ENCODE data around the gene KHDC3L. TPM values are rescaled to one million over a fixed set of nuclear protein-coding genes. Genes with fewer than 3 reads are reported as not detected.

The KHDC3L gene
- total and polyA plus RNA-seq, 10 of the 15 experiments (the other 5 are each of a cell fraction or from before 2014, with no cell fraction given), result not detected

- no peak for TF ChIP-seq NR2C2 (IDR thresholded peaks at IDR 0.05; ENCODE audit: borderline replicate concordance, control insufficient read depth, insufficient read length, low read depth)
- TF ChIP-seq E2F4 (IDR thresholded peaks at IDR 0.05; ENCODE audit: low read depth, low read length), result no peak
Measured at GRCh38 chr6:73372516-73372915, 10.1 kb downstream of the KHDC3L start (continued).

- H4K20me1 ChIP-seq (ENCODE audit: control insufficient read depth, insufficient read depth), result no peaks in the 10 kb centered on the region
- ChIA-PET CTCF (interaction anchor here (0.9 kb wide), 1 partner anchor 13 kb away, joined by 4 read pairs; no protein-coding TSS in a partner anchor), POLR2A (interaction anchor here (0.5 kb wide), 1 partner anchor 97 kb away, joined by 7 read pairs; no protein-coding TSS in a partner anchor), SMC1A (ENCODE audit: uncharacterized antibody, unreplicated experiment) (no interaction called here), RAD21 (ENCODE audit: unreplicated experiment) (interaction anchor here (1.2 kb wide), 1 partner anchor 14 kb away, joined by 4 read pairs; no protein-coding TSS in a partner anchor)
- no peak overlapping the region for H3K4me2 ChIP-seq (ENCODE audit: control insufficient read depth, insufficient read depth)
- BruUV-seq (replicated peaks), result no TSS peak
- TF ChIP-seq SMC3 (IDR thresholded peaks at IDR 0.05; ENCODE audit: borderline replicate concordance, low read length) (no peak), TCF12 (IDR thresholded peaks at IDR 0.05; ENCODE audit: low read depth, low read length) (no peak), HDAC6 (IDR thresholded peaks at IDR 0.05; ENCODE audit: unreplicated experiment) (no peak), BACH1 (IDR thresholded peaks at IDR 0.05; ENCODE audit: borderline replicate concordance) (no peak), ZBTB40 (IDR thresholded peaks at IDR 0.05; ENCODE audit: borderline replicate concordance) (no peak), HDGF (IDR thresholded peaks at IDR 0.05) (no peak), NFXL1 (IDR thresholded peaks at IDR 0.05; ENCODE audit: borderline replicate concordance) (no peak), KDM1A (IDR thresholded peaks at IDR 0.05; ENCODE audit: borderline replicate concordance) (no peak)
- TF ChIP-seq, protein P1, sequence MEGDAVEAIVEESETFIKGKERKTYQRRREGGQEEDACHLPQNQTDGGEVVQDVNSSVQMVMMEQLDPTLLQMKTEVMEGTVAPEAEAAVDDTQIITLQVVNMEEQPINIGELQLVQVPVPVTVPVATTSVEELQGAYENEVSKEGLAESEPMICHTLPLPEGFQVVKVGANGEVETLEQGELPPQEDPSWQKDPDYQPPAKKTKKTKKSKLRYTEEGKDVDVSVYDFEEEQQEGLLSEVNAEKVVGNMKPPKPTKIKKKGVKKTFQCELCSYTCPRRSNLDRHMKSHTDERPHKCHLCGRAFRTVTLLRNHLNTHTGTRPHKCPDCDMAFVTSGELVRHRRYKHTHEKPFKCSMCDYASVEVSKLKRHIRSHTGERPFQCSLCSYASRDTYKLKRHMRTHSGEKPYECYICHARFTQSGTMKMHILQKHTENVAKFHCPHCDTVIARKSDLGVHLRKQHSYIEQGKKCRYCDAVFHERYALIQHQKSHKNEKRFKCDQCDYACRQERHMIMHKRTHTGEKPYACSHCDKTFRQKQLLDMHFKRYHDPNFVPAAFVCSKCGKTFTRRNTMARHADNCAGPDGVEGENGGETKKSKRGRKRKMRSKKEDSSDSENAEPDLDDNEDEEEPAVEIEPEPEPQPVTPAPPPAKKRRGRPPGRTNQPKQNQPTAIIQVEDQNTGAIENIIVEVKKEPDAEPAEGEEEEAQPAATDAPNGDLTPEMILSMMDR (IDR thresholded peaks at IDR 0.05 in 2 of 3, conservative IDR thresholded peaks at IDR 0.05 in 1 of 3; ENCODE audit: control insufficient read depth in 2 of 3, extremely low read depth in 1 of 3, insufficient read depth in 1 of 3, low read depth in 3 of 3, low read length in 3 of 3), result no peak
- TF ChIP-seq, protein P2, sequence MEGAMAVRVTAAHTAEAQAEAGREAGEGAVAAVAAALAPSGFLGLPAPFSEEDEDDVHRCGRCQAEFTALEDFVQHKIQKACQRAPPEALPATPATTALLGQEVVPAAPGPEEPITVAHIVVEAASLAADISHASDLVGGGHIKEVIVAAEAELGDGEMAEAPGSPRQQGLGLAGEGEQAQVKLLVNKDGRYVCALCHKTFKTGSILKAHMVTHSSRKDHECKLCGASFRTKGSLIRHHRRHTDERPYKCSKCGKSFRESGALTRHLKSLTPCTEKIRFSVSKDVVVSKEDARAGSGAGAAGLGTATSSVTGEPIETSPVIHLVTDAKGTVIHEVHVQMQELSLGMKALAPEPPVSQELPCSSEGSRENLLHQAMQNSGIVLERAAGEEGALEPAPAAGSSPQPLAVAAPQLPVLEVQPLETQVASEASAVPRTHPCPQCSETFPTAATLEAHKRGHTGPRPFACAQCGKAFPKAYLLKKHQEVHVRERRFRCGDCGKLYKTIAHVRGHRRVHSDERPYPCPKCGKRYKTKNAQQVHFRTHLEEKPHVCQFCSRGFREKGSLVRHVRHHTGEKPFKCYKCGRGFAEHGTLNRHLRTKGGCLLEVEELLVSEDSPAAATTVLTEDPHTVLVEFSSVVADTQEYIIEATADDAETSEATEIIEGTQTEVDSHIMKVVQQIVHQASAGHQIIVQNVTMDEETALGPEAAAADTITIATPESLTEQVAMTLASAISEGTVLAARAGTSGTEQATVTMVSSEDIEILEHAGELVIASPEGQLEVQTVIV (IDR thresholded peaks at IDR 0.05; ENCODE audit: borderline replicate concordance, partially characterized antibody), result no peak
- H3K79me2 ChIP-seq (ENCODE audit: control insufficient read depth, insufficient read depth, low read length), result no peaks in the 10 kb centered on the region
- H3K4me3 ChIP-seq, result no peak overlapping the region
- intact Hi-C loops (cut with micrococcal nuclease; ENCODE audit: unreplicated experiment), result no loop called here
- H3K27me3 ChIP-seq (replicated peaks in 1 of 2; ENCODE audit: control insufficient read depth in 2 of 2, insufficient read depth in 2 of 2, low read length in 1 of 2), result no peaks in the 10 kb centered on the region
- H3K4me1 ChIP-seq (ENCODE audit: control insufficient read depth, insufficient read depth, low read length), result no peaks in the 10 kb centered on the region
- H3K36me3 ChIP-seq (ENCODE audit: control insufficient read depth in 2 of 2, insufficient read depth in 2 of 2, low read length in 1 of 2), result no peaks in the 10 kb centered on the region
- ATAC-seq (no peak), DNase-seq (ENCODE audit: low read depth, low spot score) (no peak), FAIRE-seq (no peak)
- in situ Hi-C loops (cut with MboI), result no loop called here
- H3K27ac ChIP-seq (ENCODE audit: control insufficient read depth, insufficient read depth), result no peak overlapping the region
- H3K9ac ChIP-seq (ENCODE audit: control insufficient read depth, insufficient read depth, low read length), result no peak overlapping the region
- WGBS (ENCODE audit: insufficient coverage, insufficient replicate concordance, low lambda C conversion rate, missing lambda C conversion rate), result 22% methylated on average over 1 of the region's 1 CpG
- no peak overlapping the region for H2AFZ ChIP-seq (ENCODE audit: control insufficient read depth, low read depth, low read length)
- no peaks in the 10 kb centered on the region; the same call in 2 of the 3 replicates for H3K9me3 ChIP-seq (replicated peaks; ENCODE audit: control insufficient read depth, insufficient read depth, low read length)
Measured at GRCh38 chr6:73375216-73375615, 12.8 kb downstream of the KHDC3L start.

Data from GM12878 (cell line).